Measurements from ENCODE around the gene BIRC3. TPM values are rescaled to one million over a fixed set of nuclear protein-coding genes. Genes with fewer than 3 reads are reported as not detected.

The BIRC3 gene
- total and polyA plus RNA-seq, 2 donors from 2014 or later, result 3.9 to 110 TPM

GRCh38 chr11:102343809-102344208 lies 26.5 kb downstream of the BIRC3 start:
- DNase-seq, result no peak
- H3K27me3 ChIP-seq (ENCODE audit: control insufficient read depth, insufficient read depth, low read length), result no peaks in the 10 kb centered on the region
- no peak overlapping the region for H3K9ac ChIP-seq (ENCODE audit: low read length in 3 of 3)
- FAIRE-seq, result no peak
- no peak overlapping the region for H3K27ac ChIP-seq (ENCODE audit: low read depth in 2 of 2, low read length in 2 of 2)
- H3K4me3 ChIP-seq (ENCODE audit: low read length in 3 of 3), result no peak overlapping the region
- peaks cover 0 to 3% (median 0%) of the 10 kb centered on the region in 3 donors for H3K4me1 ChIP-seq (ENCODE audit: control insufficient read depth in 2 of 3, insufficient read depth in 2 of 3, low read depth in 1 of 3, low read length in 3 of 3)
- H3K9me3 ChIP-seq (ENCODE audit: control insufficient read depth in 2 of 3, insufficient read depth in 1 of 3, low read length in 3 of 3), result no peaks in the 10 kb centered on the region
- intact Hi-C loops (cut with DNase I), result no loop called here
- no peaks in the 10 kb centered on the region for H3K36me3 ChIP-seq (ENCODE audit: control insufficient read depth in 2 of 3, insufficient read depth in 3 of 3, low read length in 3 of 3)
- TF ChIP-seq, protein P1, sequence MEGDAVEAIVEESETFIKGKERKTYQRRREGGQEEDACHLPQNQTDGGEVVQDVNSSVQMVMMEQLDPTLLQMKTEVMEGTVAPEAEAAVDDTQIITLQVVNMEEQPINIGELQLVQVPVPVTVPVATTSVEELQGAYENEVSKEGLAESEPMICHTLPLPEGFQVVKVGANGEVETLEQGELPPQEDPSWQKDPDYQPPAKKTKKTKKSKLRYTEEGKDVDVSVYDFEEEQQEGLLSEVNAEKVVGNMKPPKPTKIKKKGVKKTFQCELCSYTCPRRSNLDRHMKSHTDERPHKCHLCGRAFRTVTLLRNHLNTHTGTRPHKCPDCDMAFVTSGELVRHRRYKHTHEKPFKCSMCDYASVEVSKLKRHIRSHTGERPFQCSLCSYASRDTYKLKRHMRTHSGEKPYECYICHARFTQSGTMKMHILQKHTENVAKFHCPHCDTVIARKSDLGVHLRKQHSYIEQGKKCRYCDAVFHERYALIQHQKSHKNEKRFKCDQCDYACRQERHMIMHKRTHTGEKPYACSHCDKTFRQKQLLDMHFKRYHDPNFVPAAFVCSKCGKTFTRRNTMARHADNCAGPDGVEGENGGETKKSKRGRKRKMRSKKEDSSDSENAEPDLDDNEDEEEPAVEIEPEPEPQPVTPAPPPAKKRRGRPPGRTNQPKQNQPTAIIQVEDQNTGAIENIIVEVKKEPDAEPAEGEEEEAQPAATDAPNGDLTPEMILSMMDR (IDR thresholded peaks at IDR 0.05; ENCODE audit: borderline replicate concordance, extremely low read depth, insufficient read depth), result no peak

DNA sequence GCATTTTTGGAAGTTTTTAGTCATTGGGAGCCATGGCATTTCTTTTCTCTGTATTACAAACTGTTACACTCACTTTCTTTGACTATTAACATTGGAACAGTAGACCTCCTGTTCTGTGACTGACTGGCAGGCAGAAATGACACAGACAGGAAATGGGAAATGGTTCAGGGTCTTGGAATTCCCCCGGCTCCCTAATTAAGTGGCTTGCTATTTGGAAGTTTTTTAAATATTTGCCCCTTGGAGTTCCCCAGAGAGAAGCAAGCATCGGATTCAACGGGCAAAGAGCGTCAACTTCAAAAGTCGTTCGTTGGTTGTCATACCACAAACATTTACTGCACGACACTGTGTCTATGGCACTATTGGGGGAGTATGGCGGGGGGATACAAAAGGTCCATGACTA lies 28.6 kb downstream of the BIRC3 start:
- Histone ChIP-seq H3K9me3 (ENCODE audit: control insufficient read depth in 2 of 3, insufficient read depth in 1 of 3, low read length in 3 of 3) (no peaks in the 10 kb centered on the region), H3K36me3 (ENCODE audit: control insufficient read depth in 2 of 3, insufficient read depth in 3 of 3, low read length in 3 of 3) (no peaks in the 10 kb centered on the region), H3K27me3 (ENCODE audit: control insufficient read depth, insufficient read depth, low read length) (no peaks in the 10 kb centered on the region), H3K4me3 (ENCODE audit: low read length in 3 of 3) (peak overlapping the region in 2 of 3 donors; percentile 76 to 93), H3K27ac (ENCODE audit: low read depth in 2 of 2, low read length in 2 of 2) (peak overlapping the region in 1 of 2 donors; percentile 95), H3K4me1 (ENCODE audit: control insufficient read depth in 2 of 3, insufficient read depth in 2 of 3, low read depth in 1 of 3, low read length in 3 of 3) (peaks cover 0 to 10% (median 2%) of the 10 kb centered on the region in 3 donors), H3K9ac (ENCODE audit: low read length in 3 of 3) (peak overlapping the region; percentile 34 to 97 (median 93))
- no peak for FAIRE-seq
- intact Hi-C loops (cut with DNase I), result no loop called here
- peak in 4 of 5 donors; percentile 21 to 53 (median 46) for DNase-seq
- TF ChIP-seq, protein P1 (IDR thresholded peaks at IDR 0.05; ENCODE audit: borderline replicate concordance, extremely low read depth, insufficient read depth), result no peak

- H3K9me3 ChIP-seq (ENCODE audit: control insufficient read depth in 2 of 3, insufficient read depth in 1 of 3, low read length in 3 of 3), result no peaks in the 10 kb centered on the region
- peak in 1 of 5 donors; percentile 81 for DNase-seq
- peak overlapping the region; percentile 34 to 97 (median 93) for H3K9ac ChIP-seq (ENCODE audit: low read length in 3 of 3)
- TF ChIP-seq, protein P1 (IDR thresholded peaks at IDR 0.05; ENCODE audit: borderline replicate concordance, extremely low read depth, insufficient read depth), result no peak
- H3K27ac ChIP-seq (ENCODE audit: low read depth in 2 of 2, low read length in 2 of 2), result peak overlapping the region; percentile 95 to 96
- peaks cover 0 to 10% (median 2%) of the 10 kb centered on the region in 3 donors for H3K4me1 ChIP-seq (ENCODE audit: control insufficient read depth in 2 of 3, insufficient read depth in 2 of 3, low read depth in 1 of 3, low read length in 3 of 3)
- no peak for FAIRE-seq
- H3K27me3 ChIP-seq (ENCODE audit: control insufficient read depth, insufficient read depth, low read length), result no peaks in the 10 kb centered on the region
- no peaks in the 10 kb centered on the region for H3K36me3 ChIP-seq (ENCODE audit: control insufficient read depth in 2 of 3, insufficient read depth in 3 of 3, low read length in 3 of 3)
- peak overlapping the region; percentile 76 to 93 (median 92) for H3K4me3 ChIP-seq (ENCODE audit: low read length in 3 of 3)
- intact Hi-C loops (cut with DNase I), result no loop called here
These were observed 29.1 kb downstream of the BIRC3 start for GRCh38 chr11:102346456-102346747.

All from kidney (tissue), 14 donors.